GM21717 (cell line): ENCODE measurements around the gene PRKCH.
A peak's percentile ranks its signal among the peaks of the same experiment; 100 is the strongest.

ENCODE experiments used
- ATAC-seq: cut with Tn5 transposase; IDR thresholded peaks from one replicate; pipeline ENCODE4 v1.9.1; 2021; ENCODE audit warnings: mild to moderate bottlenecking, moderate library complexity; ENCODE audit not compliant: unreplicated experiment

Gene PRKCH

GRCh38 chr14:61470261-61470960 lies 149.0 kb downstream of the PRKCH start:
- ATAC-seq: no peak

- ATAC-seq: no peak
Observed at GRCh38 chr14:61470961-61471293, 149.5 kb downstream of the PRKCH start.

- no peak for ATAC-seq
Observed at GRCh38 chr14:61471297-61472005, 150.1 kb downstream of the PRKCH start.

GRCh38 chr14:61472011-61472672 lies 150.8 kb downstream of the PRKCH start:
- ATAC-seq: no peak

GRCh38 chr14:61472801-61473376 lies 151.5 kb downstream of the PRKCH start:
- no peak for ATAC-seq

GRCh38 chr14:61474015-61474414 lies 152.6 kb downstream of the PRKCH start:
- no peak for ATAC-seq

- ATAC-seq: no peak
Observed at GRCh38 chr14:61474701-61475100, 153.3 kb downstream of the PRKCH start.

- ATAC-seq: no peak
Observed at GRCh38 chr14:61475316-61475715, 153.9 kb downstream of the PRKCH start.

GRCh38 chr14:61476105-61476753 lies 154.8 kb downstream of the PRKCH start:
- no peak for ATAC-seq

- no peak for ATAC-seq
Observed at GRCh38 chr14:61476754-61477410, 155.5 kb downstream of the PRKCH start.

- no peak for ATAC-seq
Observed at GRCh38 chr14:61477712-61478462, 156.5 kb downstream of the PRKCH start.

GRCh38 chr14:61478971-61479473 lies 157.6 kb downstream of the PRKCH start:
- peak; percentile 55 for ATAC-seq

GRCh38 chr14:61479746-61480502 lies 158.5 kb downstream of the PRKCH start:
- no peak for ATAC-seq

GRCh38 chr14:61480704-61481285 lies 159.4 kb downstream of the PRKCH start:
- ATAC-seq: no peak

GRCh38 chr14:61481701-61482100 lies 160.3 kb downstream of the PRKCH start:
- ATAC-seq: no peak

GRCh38 chr14:61482348-61483206 lies 161.2 kb downstream of the PRKCH start:
- no peak for ATAC-seq

- ATAC-seq: no peak
Observed at GRCh38 chr14:61483476-61483875, 162.1 kb downstream of the PRKCH start.

GRCh38 chr14:61484031-61484430 lies 162.7 kb downstream of the PRKCH start:
- ATAC-seq: no peak
